CD14-positive monocyte (primary cell): ENCODE measurements around the gene CARM1. TPM values are rescaled to one million over a fixed set of nuclear protein-coding genes. Genes with fewer than 3 reads are reported as not detected.
"Not testable (repeated sequence)": the region's sequence is repeated elsewhere in the genome, so short reads cannot be mapped to it uniquely, and the experiment has no call there.

ENCODE experiments used
- DNase-seq, 3 donors: peaks; one replicate each; pipeline ENCODE4 v3.0.0-alpha.2; 2011 to 2022
- H2AFZ ChIP-seq: 2 replicates; pipeline ENCODE4 v1.6.0; 2012; ENCODE audit warnings: mild to moderate bottlenecking, low read depth, low read length, inconsistent platforms; ENCODE audit not compliant: insufficient read depth, poor library complexity, severe bottlenecking
- H3K27ac ChIP-seq, 2 donors: 1 replicate in 1 of 2; 2 replicates in 1 of 2; pipeline ENCODE4 v1.5.1; 2012 to 2013; ENCODE audit warnings: low read length in 2 of 2, control low read depth in 1 of 2, inconsistent platforms in 1 of 2, low read depth in 1 of 2, mild to moderate bottlenecking in 1 of 2
- H3K27me3 ChIP-seq, 2 donors: one replicate each; pipeline versions ENCODE4 v1.6.0 to v1.6.1; 2011 to 2013; ENCODE audit warnings: low read length in 2 of 2; ENCODE audit not compliant: control insufficient read depth in 2 of 2, insufficient read depth in 2 of 2
- H3K36me3 ChIP-seq, 2 donors: replicated peaks in 1 of 2; 1 replicate in 1 of 2; 2 replicates in 1 of 2; pipeline versions ENCODE4 v1.5.1 to v1.6.1; 2012 to 2013; ENCODE audit warnings: low read length in 2 of 2, control low read depth in 1 of 2, inconsistent platforms in 1 of 2, mild to moderate bottlenecking in 1 of 2; ENCODE audit not compliant: insufficient read depth in 2 of 2, control insufficient read depth in 1 of 2
- H3K4me1 ChIP-seq, 2 donors: 1 replicate in 1 of 2; 2 replicates in 1 of 2; pipeline versions ENCODE4 v1.5.1 to v1.6.1; 2012 to 2013; ENCODE audit warnings: low read length in 2 of 2, control low read depth in 1 of 2, inconsistent platforms in 1 of 2, mild to moderate bottlenecking in 1 of 2, moderate library complexity in 1 of 2; ENCODE audit not compliant: insufficient read depth in 2 of 2, control insufficient read depth in 1 of 2
- H3K4me2 ChIP-seq: replicated peaks from 2 replicates; pipeline ENCODE3; 2012; ENCODE audit warnings: low read length, moderate library complexity, mild to moderate bottlenecking; ENCODE audit not compliant: poor library complexity, severe bottlenecking; ENCODE audit errors: extremely low read depth
- H3K4me3 ChIP-seq, 3 experiments: fragments of 200-600 bp in 1 of 3; sonication (generic) in 1 of 3; replicated peaks in 1 of 3; 1 replicate in 2 of 3; 2 replicates in 1 of 3; pipeline ENCODE4 v1.5.1; 2011 to 2013; ENCODE audit warnings: low read length in 3 of 3, mild to moderate bottlenecking in 3 of 3, control low read depth in 2 of 3, low read depth in 2 of 3, inconsistent platforms in 1 of 3, moderate library complexity in 1 of 3
- H3K79me2 ChIP-seq: 2 replicates; pipeline ENCODE4 v1.6.0; 2012; ENCODE audit warnings: mild to moderate bottlenecking, control low read depth, inconsistent platforms, low read length, moderate library complexity; ENCODE audit not compliant: insufficient read depth
- H3K9ac ChIP-seq: 2 replicates; pipeline ENCODE4 v1.6.0; 2017; ENCODE audit warnings: low read length, mild to moderate bottlenecking; ENCODE audit not compliant: insufficient read depth, poor library complexity, severe bottlenecking
- H3K9me3 ChIP-seq, 2 donors: replicated peaks in 1 of 2; 1 replicate in 1 of 2; 2 replicates in 1 of 2; pipeline versions ENCODE4 v1.5.1 to v1.6.1; 2012 to 2013; ENCODE audit warnings: low read length in 2 of 2, control low read depth in 1 of 2; ENCODE audit not compliant: control insufficient read depth in 1 of 2, insufficient read depth in 1 of 2
- H4K20me1 ChIP-seq: 2 replicates; pipeline ENCODE4 v1.6.0; 2012; ENCODE audit warnings: mild to moderate bottlenecking, low read length, control low read depth, moderate library complexity; ENCODE audit not compliant: insufficient read depth
- H3K27ac Mint-ChIP-seq, 7 donors: one replicate each; pipeline ENCODE4 v1.8.0; 2020; ENCODE audit warnings: mild to moderate bottlenecking in 7 of 7, mixed read lengths in 7 of 7, moderate library complexity in 6 of 7, inconsistent platforms in 2 of 7
- H3K27me3 Mint-ChIP-seq, 3 donors: one replicate each; pipeline ENCODE4 v1.8.0; 2021 to 2022; ENCODE audit warnings: low read depth in 3 of 3, mild to moderate bottlenecking in 3 of 3, mixed read lengths in 3 of 3, moderate library complexity in 3 of 3, inconsistent platforms in 1 of 3
- H3K36me3 Mint-ChIP-seq, 2 donors: one replicate each; pipeline ENCODE4 v1.8.0; 2020; ENCODE audit warnings: mixed read lengths in 2 of 2, inconsistent platforms in 1 of 2, mild to moderate bottlenecking in 1 of 2
- H3K4me1 Mint-ChIP-seq: one replicate; pipeline ENCODE4 v1.8.0; 2020; ENCODE audit warnings: mild to moderate bottlenecking, mixed read lengths
- H3K4me3 Mint-ChIP-seq, 2 donors: one replicate each; pipeline ENCODE4 v1.8.0; 2020; ENCODE audit warnings: mild to moderate bottlenecking in 2 of 2, mixed read lengths in 2 of 2, moderate library complexity in 1 of 2
- H3K9me3 Mint-ChIP-seq, 7 donors: one replicate each; pipeline ENCODE4 v1.8.0; 2020 to 2022; ENCODE audit warnings: mixed read lengths in 7 of 7, mild to moderate bottlenecking in 6 of 7, moderate library complexity in 6 of 7, inconsistent platforms in 2 of 7
- CTCF ChIP-seq: fragments of 200-600 bp; IDR thresholded peaks from one replicate; pipeline ENCODE4 v1.8.0; 2022; ENCODE audit warnings: antibody characterized with exemption, mild to moderate bottlenecking
- WGBS: methylation state at CpG from one replicate; pipeline ENCODE4 v1.1.5; 2013; ENCODE audit warnings: missing lambda C conversion rate; ENCODE audit not compliant: insufficient coverage; 5-methylcytosine and 5-hydroxymethylcytosine counted together
- intact Hi-C, 2 donors: fragments of 100-400 bp; cut with micrococcal nuclease; formaldehyde crosslinking; loops; one replicate each; pipeline versions ENCODE4 v1.15.0 to v1.15.1; 2023
- polyA plus RNA-seq, 3 donors: library from polyadenylated mRNA; depleted of rRNA in 1 of 3; unstranded in 2 of 3; stranded (reverse) in 1 of 3; fragments of 300-500 nt in 2 of 3; fragments of >200 nt in 1 of 3; fragmentation: Illumina TruSeq in 2 of 3; gene quantifications; 1 replicate in 2 of 3; 2 replicates in 1 of 3; pipeline ENCODE4 v1.2.3, GENCODE V29; 2012 to 2021

Gene CARM1
- polyA plus RNA-seq, 3 donors, result 0.17 to 26.3 (median 0.29) TPM

GRCh38 chr19:10836479-10837330 lies 34.6 kb upstream of the CARM1 start:
- H3K4me3 ChIP-seq, result peak overlapping the region; percentile 50 to 86 (median 72)
- H3K4me1 ChIP-seq, result peaks cover 15 to 18% of the 10 kb centered on the region in 2 donors
- peak; percentile 81 to 86 (median 85) for DNase-seq
- peak overlapping the region; percentile 93 to 95 for H3K4me3 Mint-ChIP-seq
- H3K27ac ChIP-seq, result peak overlapping the region; percentile 85 to 94
- peaks cover 0 to 8% of the 10 kb centered on the region in 2 donors for H3K9me3 ChIP-seq
- H3K36me3 Mint-ChIP-seq, result peaks cover 13 to 25% of the 10 kb centered on the region in 2 donors
- no peak for TF ChIP-seq CTCF
- intact Hi-C loops, result loop anchor here in 1 of 2 donors (5.0 kb wide), 1 partner anchor 36 kb away; the partner anchor contains the start of gene CARM1
- H3K36me3 ChIP-seq, result peaks cover 23 to 29% of the 10 kb centered on the region in 2 donors
- H3K27me3 Mint-ChIP-seq, result peaks cover 0 to 9% (median 3%) of the 10 kb centered on the region in 3 donors
- H4K20me1 ChIP-seq, result peaks cover 18% of the 10 kb centered on the region
- no peaks in the 10 kb centered on the region for H3K79me2 ChIP-seq
- peak overlapping the region; percentile 81 for H3K9ac ChIP-seq
- H2AFZ ChIP-seq, result peak overlapping the region; percentile 80
- WGBS, result 34% methylated on average over 36 of the region's 38 CpGs
- no peaks in the 10 kb centered on the region for H3K27me3 ChIP-seq
- H3K4me1 Mint-ChIP-seq, result peaks cover 11% of the 10 kb centered on the region
- peaks cover 2 to 11% (median 7%) of the 10 kb centered on the region in 7 donors for H3K9me3 Mint-ChIP-seq
- peak overlapping the region; percentile 97 to 100 (median 99) for H3K27ac Mint-ChIP-seq
- H3K4me2 ChIP-seq, result peak overlapping the region; percentile 89

- H3K4me3 Mint-ChIP-seq, result not testable (repeated sequence)
These were observed 33.7 kb upstream of the CARM1 start for GRCh38 chr19:10837649-10838048.

More at GRCh38 chr19:10837649-10838048, 33.7 kb upstream of the CARM1 start:
- not testable (repeated sequence) for H3K27me3 Mint-ChIP-seq, H3K9me3 ChIP-seq, H3K9ac ChIP-seq, DNase-seq, H3K27ac Mint-ChIP-seq, H3K27ac ChIP-seq, H3K4me2 ChIP-seq, H3K27me3 ChIP-seq, H3K4me3 ChIP-seq, H3K79me2 ChIP-seq, H2AFZ ChIP-seq
- 97% methylated on average over 6 of the region's 7 CpGs for WGBS
- peaks cover 9 to 16% of the 10 kb centered on the region in 2 donors for H3K36me3 Mint-ChIP-seq
- intact Hi-C loops, result loop anchor here in 1 of 2 donors (5.0 kb wide), 1 partner anchor 35 kb away; the partner anchor contains the start of gene CARM1
- H3K4me1 Mint-ChIP-seq, result peaks cover 11% of the 10 kb centered on the region
- H3K36me3 ChIP-seq, result peaks cover 14 to 20% of the 10 kb centered on the region in 2 donors
- peaks cover 15 to 18% of the 10 kb centered on the region in 2 donors for H3K4me1 ChIP-seq
- peaks cover 2 to 11% (median 7%) of the 10 kb centered on the region in 7 donors for H3K9me3 Mint-ChIP-seq
- H4K20me1 ChIP-seq, result peaks cover 14% of the 10 kb centered on the region
